Fibroblast of upper back skin (primary cell): ENCODE results near the gene KLC1.
"Not testable (repeated sequence)": the region's sequence is repeated elsewhere in the genome, so short reads cannot be mapped to it uniquely, and the experiment has no call there.

Source experiments
- DNase-seq: peaks from one replicate; pipeline ENCODE4 v3.0.0-alpha.2; 2013

KLC1 gene

GRCh38 chr14:103662591-103662990 is 33.6 kb downstream of the KLC1 start:
- DNase-seq, result no peak

DNA sequence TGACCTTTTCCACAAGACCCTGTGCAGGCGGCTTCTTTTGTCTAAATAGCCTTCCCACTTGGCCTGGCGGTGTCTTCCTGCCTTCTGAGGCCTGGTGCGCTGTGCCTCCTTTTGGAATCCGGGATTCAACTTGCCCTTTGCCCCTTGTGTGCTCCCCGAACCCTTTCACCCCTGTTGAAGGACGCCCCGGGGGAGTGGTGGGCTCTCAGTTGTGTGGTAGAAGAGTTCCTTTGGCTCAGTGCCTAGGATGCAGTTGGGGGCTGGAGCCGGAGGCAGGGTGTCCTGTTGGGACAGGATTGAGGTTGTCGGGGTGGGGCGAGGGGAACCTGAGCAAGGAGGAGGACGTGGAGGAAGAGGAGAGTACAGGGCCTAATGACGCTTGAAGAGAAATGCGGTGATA is 34.5 kb downstream of the KLC1 start:
- DNase-seq, result no peak

DNA sequence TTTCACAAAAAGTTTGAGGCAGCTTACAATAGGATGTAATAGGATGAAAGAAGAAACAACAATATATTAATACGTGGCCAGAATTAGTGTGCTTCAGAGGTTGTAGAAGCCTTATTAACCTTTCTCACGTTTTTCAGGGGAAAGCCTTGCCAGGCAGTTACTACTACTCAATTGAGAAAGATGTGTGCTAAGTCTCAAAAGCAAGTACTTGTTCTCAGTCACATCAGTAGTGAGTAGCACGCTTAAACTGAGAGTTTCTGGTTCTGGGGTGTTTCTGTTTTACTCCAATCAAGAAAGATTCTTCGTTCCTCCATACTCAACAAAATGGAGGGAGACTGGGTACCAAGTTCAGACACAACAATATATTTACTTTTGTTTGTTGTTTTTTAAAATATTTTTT is 38.7 kb downstream of the KLC1 start:
- DNase-seq, result no peak

DNA sequence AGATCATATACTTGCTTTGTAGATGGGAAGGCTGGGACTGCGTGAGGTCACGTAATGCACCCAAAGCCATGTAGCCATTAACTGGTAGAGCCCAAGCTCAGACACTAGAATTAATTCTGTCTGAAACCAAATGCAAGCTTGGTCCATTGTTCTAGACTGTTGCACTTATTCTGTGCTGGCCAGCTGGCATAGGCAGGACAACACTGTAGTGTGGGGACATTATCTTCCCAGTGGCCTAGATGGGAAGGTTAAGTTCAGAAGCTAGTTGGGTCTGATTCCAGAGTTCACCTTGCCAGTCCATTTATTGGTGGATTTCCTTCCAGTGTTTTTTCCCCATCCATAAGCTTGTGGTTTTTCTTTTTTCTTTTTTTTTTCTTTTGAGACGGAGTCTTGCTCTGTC is 39.1 kb downstream of the KLC1 start:
- no peak for DNase-seq

GRCh38 chr14:103669370-103669769 is 40.4 kb downstream of the KLC1 start:
- DNase-seq, result no peak

DNA sequence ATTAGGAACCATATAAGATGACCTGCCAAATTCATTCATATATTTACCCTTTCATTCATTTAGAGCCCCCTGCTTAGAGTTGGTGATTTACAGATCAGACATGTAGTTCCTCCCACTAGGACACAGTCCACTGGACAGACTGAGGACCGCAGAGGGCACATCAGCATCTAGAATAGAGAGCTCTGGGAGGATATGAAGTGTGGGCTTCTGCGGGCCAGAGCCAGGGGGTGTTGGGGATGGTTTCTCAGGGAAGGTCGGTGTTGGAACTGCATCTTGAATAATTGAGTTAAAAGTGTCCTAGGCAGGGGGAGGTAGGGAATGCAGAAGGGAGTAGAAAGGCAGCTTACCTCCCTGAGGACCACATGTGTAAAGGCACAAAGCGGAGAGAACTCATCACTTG is 42.9 kb downstream of the KLC1 start:
- DNase-seq, result no peak

DNA sequence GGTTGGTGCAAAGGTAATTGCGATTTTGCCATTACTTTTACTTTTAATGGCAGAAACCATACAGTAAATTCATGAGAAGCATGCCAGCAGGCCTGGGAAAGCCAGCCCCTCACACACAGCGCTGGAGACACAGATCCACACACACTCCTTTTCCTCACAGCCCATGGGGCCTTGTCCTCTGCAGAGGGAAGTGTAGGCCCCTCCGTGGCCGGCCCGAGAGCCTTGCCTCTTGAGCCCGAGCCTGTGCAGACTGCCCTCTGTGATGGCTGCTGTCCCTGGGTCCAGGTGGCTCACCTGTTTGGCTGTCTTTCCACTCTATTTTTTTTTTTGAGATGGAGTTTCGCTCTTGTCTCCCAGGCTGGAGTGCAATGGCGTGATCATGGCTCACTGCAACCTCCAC is 46.9 kb downstream of the KLC1 start:
- no peak for DNase-seq

DNA sequence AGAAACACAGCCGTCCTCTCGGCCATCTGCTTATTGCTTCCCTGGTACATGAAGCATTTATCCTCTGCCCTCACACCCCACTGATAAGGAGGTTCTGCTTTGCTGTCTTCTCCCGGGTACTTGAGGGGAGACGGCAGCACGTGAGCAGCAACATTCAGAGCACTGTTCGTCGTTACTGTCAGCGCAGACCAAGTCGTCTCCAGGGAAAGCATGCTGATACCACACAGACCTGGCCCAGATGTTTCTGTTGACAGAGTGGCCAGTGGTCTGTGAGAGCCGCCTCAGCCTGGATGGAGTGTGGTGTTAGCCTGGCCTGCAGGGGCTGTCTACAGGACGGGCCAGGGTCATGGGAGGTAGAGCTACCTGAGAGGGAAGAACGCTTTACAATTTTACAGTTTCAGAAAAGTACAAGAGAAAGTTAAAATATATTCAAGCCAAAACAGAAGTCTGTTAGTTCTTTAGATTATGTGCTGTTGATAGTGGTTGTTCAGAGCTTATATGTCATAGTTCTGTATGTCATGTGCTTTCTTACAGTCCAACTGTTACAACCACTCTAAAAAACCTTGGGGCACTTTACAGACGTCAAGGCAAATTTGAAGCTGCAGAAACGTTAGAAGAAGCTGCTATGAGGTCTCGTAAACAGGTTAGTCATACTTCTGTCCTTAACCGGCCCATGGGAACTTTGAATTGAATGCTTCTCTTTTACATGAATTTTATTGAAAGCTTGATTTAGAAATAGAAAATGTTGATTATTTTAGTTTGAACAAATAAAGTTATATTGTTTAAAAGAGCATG is 48.1 kb downstream of the KLC1 start:
- DNase-seq, result no peak

DNA sequence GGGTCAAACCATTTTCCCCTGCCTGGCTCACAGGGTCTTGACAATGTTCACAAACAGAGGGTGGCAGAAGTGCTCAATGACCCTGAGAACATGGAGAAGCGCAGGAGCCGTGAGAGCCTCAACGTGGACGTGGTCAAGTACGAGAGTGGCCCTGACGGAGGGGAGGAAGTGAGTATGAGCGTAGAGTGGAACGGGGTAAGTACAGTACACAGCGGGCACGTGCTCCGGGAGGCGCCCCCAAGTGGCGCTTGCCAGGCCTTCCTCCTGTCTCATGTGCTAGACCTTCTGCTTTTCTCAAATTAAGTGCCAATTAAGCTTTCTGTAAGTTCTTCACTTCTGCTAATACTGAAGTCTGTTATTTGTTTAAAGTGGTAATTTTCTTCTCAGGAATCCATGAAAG is 50.3 kb downstream of the KLC1 start:
- DNase-seq, result no peak

DNA sequence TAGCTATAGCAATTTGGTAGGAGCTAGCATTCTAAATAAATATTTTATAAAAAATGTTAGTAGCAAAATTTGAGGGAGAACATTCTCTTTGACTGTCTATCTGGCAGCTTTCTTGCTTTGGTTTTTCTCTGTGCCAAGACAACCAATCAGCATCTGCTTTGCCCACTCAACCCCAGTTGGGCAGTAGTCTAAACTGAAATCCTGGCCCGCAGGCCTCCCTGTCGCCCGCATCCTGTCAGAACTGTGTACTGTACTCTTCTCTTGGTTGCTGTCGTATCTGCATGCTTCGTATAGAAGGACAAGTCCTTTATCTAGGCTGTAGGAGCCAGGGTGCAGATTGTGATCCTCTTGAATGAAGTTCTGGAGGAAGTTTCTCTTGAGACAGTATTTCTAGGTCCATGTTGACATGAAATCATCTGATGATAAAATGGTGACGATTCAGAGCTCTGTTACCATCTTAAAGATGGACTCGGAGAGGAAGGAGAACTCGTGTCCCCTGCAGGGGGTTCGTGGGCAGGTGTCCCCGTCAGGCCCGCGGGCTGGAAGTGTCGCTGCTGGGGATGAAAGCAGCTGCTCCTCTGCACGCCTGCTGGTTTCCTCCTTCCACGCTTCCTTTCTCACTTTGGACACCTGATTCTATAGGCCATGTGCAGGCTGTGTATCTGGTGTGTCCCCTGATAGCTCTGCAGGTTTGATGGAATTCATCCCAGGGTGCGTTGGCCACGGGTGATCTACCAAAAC is 51.6 kb downstream of the KLC1 start:
- no peak for DNase-seq

GRCh38 chr14:103683139-103683538 is 54.1 kb downstream of the KLC1 start:
- DNase-seq, result no peak

DNA sequence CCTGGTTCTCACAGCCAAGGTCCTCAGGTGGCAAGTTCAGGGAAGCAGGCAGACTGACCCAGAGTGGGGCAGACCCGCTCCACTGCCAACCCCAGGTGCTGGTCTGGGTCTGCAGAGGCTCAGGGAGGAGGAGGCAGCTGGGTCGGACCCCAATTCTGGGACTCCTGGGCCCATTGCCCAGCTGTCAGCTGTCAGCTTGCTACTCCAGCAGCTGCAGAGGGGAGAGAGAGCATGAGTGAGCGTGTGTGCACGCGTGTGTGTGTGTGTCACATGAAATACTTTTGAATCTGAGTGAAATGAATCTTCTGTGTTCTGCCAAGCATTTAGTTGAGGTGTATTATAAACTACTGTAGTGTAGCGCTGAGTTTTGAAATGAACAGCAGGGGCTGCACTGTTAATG is 55.5 kb downstream of the KLC1 start:
- no peak for DNase-seq

GRCh38 chr14:103684871-103685270 is 55.9 kb downstream of the KLC1 start:
- DNase-seq, result no peak

GRCh38 chr14:103685276-103686211 is 56.5 kb downstream of the KLC1 start:
- no peak for DNase-seq

- DNase-seq, result no peak
Measured at GRCh38 chr14:103686831-103687485, 57.9 kb downstream of the KLC1 start.

DNA sequence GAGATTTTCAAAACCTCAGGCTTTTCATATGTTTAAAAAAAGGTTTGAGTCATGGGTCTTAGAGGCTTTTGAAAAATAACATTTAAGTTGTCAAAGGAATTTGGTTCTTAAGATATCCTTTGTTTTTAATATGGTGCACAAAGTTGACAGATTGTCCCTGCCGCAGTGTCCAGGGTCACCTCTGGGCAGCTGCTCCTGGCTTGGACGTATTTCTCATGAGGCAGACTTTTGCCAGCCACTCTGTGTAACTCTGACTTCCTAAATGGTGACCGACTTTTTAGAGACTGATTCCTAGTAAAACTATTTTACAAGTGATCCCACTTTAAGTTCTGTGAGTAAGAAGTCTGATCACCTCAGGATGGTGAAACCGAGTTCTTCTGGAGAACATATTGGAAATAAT is 58.7 kb downstream of the KLC1 start:
- DNase-seq, result no peak

GRCh38 chr14:103688441-103688840 is 59.4 kb downstream of the KLC1 start:
- DNase-seq, result no peak

DNA sequence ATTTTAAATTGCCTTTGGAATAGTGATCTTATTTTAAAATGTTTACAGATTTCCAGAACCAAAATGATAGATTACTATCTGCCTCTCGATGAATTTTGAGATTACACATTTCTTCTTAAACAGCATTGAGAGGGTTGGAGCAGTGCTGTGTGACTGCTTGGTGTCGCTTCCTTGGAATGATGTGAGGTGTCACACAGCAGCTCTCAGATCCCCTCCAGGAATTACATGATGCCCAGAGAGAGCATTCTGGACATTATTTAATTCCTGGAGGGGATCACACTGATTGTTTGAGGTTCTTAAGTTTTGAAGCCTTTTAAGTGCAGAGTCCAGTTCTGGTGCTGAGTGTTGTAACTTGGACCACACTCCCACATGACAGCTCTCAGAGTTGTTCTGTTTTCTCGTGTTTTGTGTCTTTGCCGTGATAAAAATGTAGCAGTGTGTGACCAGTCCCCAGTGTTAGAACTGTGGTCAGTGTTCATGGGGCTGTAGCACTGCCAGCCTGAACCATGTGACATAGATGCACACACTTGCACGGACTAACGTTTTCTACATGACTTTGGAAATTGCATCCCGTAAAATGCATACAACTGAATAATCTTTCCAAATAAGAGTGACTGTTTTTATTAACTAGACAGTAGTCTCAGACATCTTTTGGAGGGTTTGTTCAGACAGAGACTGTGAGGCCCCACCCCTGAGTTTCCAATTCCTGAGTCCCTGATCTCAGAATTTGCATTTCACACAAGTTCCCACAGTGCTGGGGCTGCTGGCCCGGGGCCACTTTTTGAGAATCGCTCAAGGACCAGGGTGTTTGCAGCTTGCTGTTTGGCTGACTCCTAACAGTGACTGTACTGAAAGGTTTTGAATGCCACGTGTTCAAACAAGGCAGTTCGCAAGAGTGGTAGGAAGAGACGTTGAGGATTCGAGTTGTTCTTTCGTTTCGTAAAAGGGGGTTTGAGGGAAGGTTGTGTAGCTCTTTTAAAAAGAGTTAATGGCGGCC is 60.2 kb downstream of the KLC1 start:
- DNase-seq, result no peak

- DNase-seq, result no peak
Measured at GRCh38 chr14:103690332-103690731, 61.3 kb downstream of the KLC1 start.

GRCh38 chr14:103691655-103692054 is 62.6 kb downstream of the KLC1 start:
- not testable (repeated sequence) for DNase-seq

DNA sequence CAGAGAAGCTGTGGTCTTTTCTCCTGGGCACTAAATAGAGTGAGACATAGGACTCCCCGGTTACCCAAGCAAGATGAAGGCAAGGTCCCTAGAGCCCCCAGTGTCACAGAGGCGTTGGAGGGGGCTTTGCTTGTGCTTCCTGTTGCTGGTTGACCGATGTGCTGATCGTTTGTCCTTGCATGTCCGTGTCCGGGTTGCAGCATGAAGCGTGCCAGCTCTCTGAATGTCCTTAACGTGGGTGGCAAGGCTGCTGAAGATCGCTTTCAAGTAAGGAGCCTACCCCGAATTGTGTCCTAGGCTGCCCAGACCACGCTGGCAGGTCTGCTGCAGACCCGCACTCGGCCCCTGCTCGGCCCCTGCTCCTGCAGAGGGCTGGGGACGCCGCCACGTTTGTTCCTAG is 63.1 kb downstream of the KLC1 start:
- no peak for DNase-seq

- DNase-seq, result no peak
Measured at GRCh38 chr14:103692871-103693270, 63.9 kb downstream of the KLC1 start.
